ENCODE data around the gene PTGDS.

GRCh38 chr9:136995772-136996311, 18.5 kb downstream of the PTGDS start:
- no peak for TF ChIP-seq ZNF501 (tag by site-specific recombination; IDR thresholded peaks at IDR 0.05)
- no peak for TF ChIP-seq TCF7L2 (IDR thresholded peaks at IDR 0.05; ENCODE audit: borderline replicate concordance, low read depth, low read length)
- no peak for TF ChIP-seq CTCF (tag by site-specific recombination; IDR thresholded peaks at IDR 0.05)
- no peak for TF ChIP-seq KLF10 (tag by site-specific recombination; IDR thresholded peaks at IDR 0.05)
- no peak for TF ChIP-seq ZNF423 (tag by site-specific recombination; IDR thresholded peaks at IDR 0.05)
- TF ChIP-seq REST (tag by site-specific recombination; IDR thresholded peaks at IDR 0.05) = no peak
- TF ChIP-seq MZF1 (tag by site-specific recombination; IDR thresholded peaks at IDR 0.05; ENCODE audit: borderline replicate concordance) = no peak
- no peak for TF ChIP-seq ZNF138 (tag by site-specific recombination; IDR thresholded peaks at IDR 0.05; ENCODE audit: borderline replicate concordance)
- no peak for TF ChIP-seq ZNF174 (tag by site-specific recombination; IDR thresholded peaks at IDR 0.05)

Data from HEK293 (cell line).